ENCODE measurements around the gene IGSF21. TPM values are rescaled to one million over a fixed set of nuclear protein-coding genes. Genes with fewer than 3 reads are reported as not detected.

IGSF21 gene
- total RNA-seq, 1 experiment from 2014 or later, result 5.2 TPM

GRCh38 chr1:18397641-18398040 lies 290.0 kb downstream of the IGSF21 start:
- H3K79me1 ChIP-seq (ENCODE audit: insufficient read depth, low read depth, low read length, poor library complexity, severe bottlenecking), result no peaks in the 10 kb centered on the region
- DNase-seq, result no peak
- H3K14ac ChIP-seq (ENCODE audit: insufficient read depth, low read length), result no peak overlapping the region
- TF ChIP-seq CTCF (conservative IDR thresholded peaks at IDR 0.05), result no peak
- H2BK15ac ChIP-seq (ENCODE audit: low read depth, low read length), result no peak overlapping the region
- H3K79me2 ChIP-seq (ENCODE audit: insufficient read depth, low read length), result no peaks in the 10 kb centered on the region
- H3K4me2 ChIP-seq (ENCODE audit: insufficient read depth, insufficient read length, low read length), result no peak overlapping the region
- H2BK5ac ChIP-seq (ENCODE audit: insufficient read length, low read length), result no peak overlapping the region
- H3K4me1 Mint-ChIP-seq, result peaks cover 24 to 26% of the 10 kb centered on the region in 2 experiments
- no peak overlapping the region for H3T11ph ChIP-seq (ENCODE audit: low read length)
- no peak overlapping the region for H2AFZ ChIP-seq (ENCODE audit: low read length)
- no peak overlapping the region for H3K56ac ChIP-seq (ENCODE audit: insufficient read length, low read depth, low read length)
- peaks cover 6% of the 10 kb centered on the region; the same call in 1 of the 2 replicates for H3K4me1 ChIP-seq (ENCODE audit: insufficient read depth, low read length)
- H4K91ac ChIP-seq (ENCODE audit: insufficient read length, low read depth, low read length), result no peak overlapping the region
- no peak overlapping the region for H2BK20ac ChIP-seq (ENCODE audit: low read depth, low read length, poor library complexity, severe bottlenecking)
- H3K27ac Mint-ChIP-seq, result no peak overlapping the region
- H3K9me3 Mint-ChIP-seq, result no peaks in the 10 kb centered on the region
- H3K27ac ChIP-seq (ENCODE audit: insufficient read length, low read depth, low read length), result no peak overlapping the region
- no peaks in the 10 kb centered on the region for H3K27me3 ChIP-seq (ENCODE audit: insufficient read depth, low read length)
- H3K18ac ChIP-seq (ENCODE audit: insufficient read length, low read depth, low read length), result no peak overlapping the region
- WGBS (ENCODE audit: extremely low coverage, insufficient read length, low lambda C conversion rate), result no CpG with 5 or more reads among the region's 4 CpGs
- H3K27me3 Mint-ChIP-seq (ENCODE audit: low read depth), result no peaks in the 10 kb centered on the region; the same call in 1 of the 2 replicates
- H3K4me3 Mint-ChIP-seq, result no peak overlapping the region
- no peak overlapping the region for H3K9ac ChIP-seq (ENCODE audit: extremely low read depth, insufficient read length, low read length)
- no peaks in the 10 kb centered on the region for H3K9me3 ChIP-seq (ENCODE audit: control insufficient read depth, low read depth, low read length)
- no peaks in the 10 kb centered on the region; a peak in 1 of 7 replicates for H3K36me3 Mint-ChIP-seq (ENCODE audit: insufficient read depth in 1 of 3, low read depth in 3 of 3)
- H2AK5ac ChIP-seq (ENCODE audit: insufficient read length, low read length), result no peak overlapping the region
- no peak overlapping the region for H4K5ac ChIP-seq (ENCODE audit: insufficient read length, low read depth, low read length)
- H3K23me2 ChIP-seq (ENCODE audit: insufficient read length, low read depth, low read length, poor library complexity, severe bottlenecking), result no peaks in the 10 kb centered on the region
- no peak overlapping the region for H3K23ac ChIP-seq (ENCODE audit: insufficient read length, low read depth, low read length)
- H4K8ac ChIP-seq (replicated peaks; ENCODE audit: insufficient read length, low read depth, low read length), result no peak overlapping the region
- no peak overlapping the region for H2BK120ac ChIP-seq (ENCODE audit: low read depth, low read length, poor library complexity, severe bottlenecking)
- no peak overlapping the region for H3K4ac ChIP-seq (ENCODE audit: low read depth, low read length)
- no peaks in the 10 kb centered on the region for H4K20me1 ChIP-seq (ENCODE audit: control insufficient read depth, insufficient read depth, insufficient read length)
- H2BK12ac ChIP-seq (ENCODE audit: insufficient read length, low read depth, low read length), result no peak overlapping the region

All from H9 (cell line).